Ovary (tissue), 9 donors: ENCODE data around the gene PCYOX1L. TPM values are rescaled to one million over a fixed set of nuclear protein-coding genes. Genes with fewer than 3 reads are reported as not detected.
A peak's percentile ranks its signal among the peaks of the same experiment; 100 is the strongest.

Experiments
- DNase-seq, 5 donors: peaks; one replicate each; pipeline ENCODE4 v3.0.0-alpha.2; 2019 to 2020
- H3K27ac ChIP-seq, 2 donors: fragments of 200-600 bp; one replicate each; pipeline versions ENCODE4 v1.5.1 to v1.8.0; 2019 to 2022
- H3K27me3 ChIP-seq: fragments of 200-600 bp; one replicate; pipeline ENCODE4 v1.8.0; 2022
- H3K36me3 ChIP-seq: fragments of 200-600 bp; sonication (generic); one replicate; pipeline ENCODE4 v1.5.1; 2019
- H3K4me1 ChIP-seq: one replicate; pipeline ENCODE4 v1.8.1; 2013; ENCODE audit warnings: mild to moderate bottlenecking, moderate library complexity; ENCODE audit not compliant: insufficient read depth
- H3K4me3 ChIP-seq: fragments of 200-600 bp; sonication (generic); one replicate; pipeline ENCODE4 v1.5.1; 2017
- H3K9me3 ChIP-seq, 2 donors: fragments of 200-600 bp in 1 of 2; sonication (generic) in 1 of 2; one replicate each; pipeline versions ENCODE4 v1.5.1 to v1.8.1; 2013 to 2019; ENCODE audit warnings: mild to moderate bottlenecking in 1 of 2, moderate library complexity in 1 of 2
- EP300 ChIP-seq: sonication (generic); formaldehyde crosslinking; IDR thresholded peaks from one replicate; pipeline ENCODE4 v1.6.1; 2017; ENCODE audit warnings: antibody characterized with exemption
- POLR2A ChIP-seq: fragments of 450-650 bp; IDR thresholded peaks from one replicate; pipeline ENCODE4 v1.6.1; 2017; ENCODE audit warnings: antibody characterized with exemption, mild to moderate bottlenecking, moderate library complexity
- WGBS, 3 donors: extraction: QIAGEN DNeasy Blood & Tissue Kit in 1 of 3; methylation state at CpG; one replicate each; pipeline versions ENCODE4 v1.1.5 to v1.1.7; 2013 to 2017; 5-methylcytosine and 5-hydroxymethylcytosine counted together
- intact Hi-C, 4 donors: fragments of 100-400 bp; cut with DNase I; formaldehyde crosslinking; loops; one replicate each; pipeline versions ENCODE4 v1.11.0 to v1.15.1; 2022 to 2023
- polyA plus RNA-seq, 2 donors: library from polyadenylated mRNA; stranded (reverse); fragments of 200-250 nt in 1 of 2; fragments of 350-450 nt in 1 of 2; fragmentation: Illumina TruSeq in 1 of 2; extraction: RNeasy Lipid Tissue Mini Kit (QIAGEN cat#74804) in 1 of 2; gene quantifications; one replicate each; pipeline ENCODE4 v1.2.3, GENCODE V29; 2013 to 2014
- total RNA-seq, 7 donors: library from RNA; depleted of rRNA in 2 of 7; stranded (reverse); fragments of >200 nt in 2 of 7; fragmentation: NEBNext Ultra II Directional in 3 of 7; extraction: Animal tissue kit (Norgen Biotek cat#: 25700) in 3 of 7; gene quantifications; one replicate each; pipeline versions ENCODE4 v1.1.0 to v1.2.4, GENCODE V29; 2016 to 2023
- TF ChIP-seq, protein P1 (sequence below), 3 donors: fragments of 450-650 bp in 2 of 3; fragments of 200-600 bp in 1 of 3; IDR thresholded peaks; one replicate each; pipeline versions ENCODE4 v1.5.1 to v1.8.0; 2016 to 2022; ENCODE audit warnings: antibody characterized with exemption in 3 of 3, mild to moderate bottlenecking in 1 of 3
- donor health status: DM: no; HTN: no; CAD: no; lungs with moderate emphysema.
- donor health status: DM: no; HTN: no; CAD: no.
- donor health status: Bipolar disorder and iron deficiency.
- donor health status: DM: yes; HTN: yes; CAD: no.
- donor health status: DM: no; HTN: no; CAD: no.
- donor health status: DM: yes; HTN: yes; CAD: no.

The PCYOX1L gene
- total and polyA plus RNA-seq, 9 donors, result 5.8 to 15.2 (median 8.8) TPM

- Histone ChIP-seq H3K27me3 (no peaks in the 10 kb centered on the region), H3K27ac (no peak overlapping the region), H3K9me3 (no peaks in the 10 kb centered on the region), H3K36me3 (no peaks in the 10 kb centered on the region), H3K4me3 (no peak overlapping the region), H3K4me1 (peaks cover 7% of the 10 kb centered on the region)
- DNase-seq, result no peak
- 93 to 99% (median 95%) methylated on average over 3 of the region's 3 CpGs for WGBS, 3 donors
- intact Hi-C loops, result no loop called here
- no peak for TF ChIP-seq EP300
- TF ChIP-seq, protein P1, sequence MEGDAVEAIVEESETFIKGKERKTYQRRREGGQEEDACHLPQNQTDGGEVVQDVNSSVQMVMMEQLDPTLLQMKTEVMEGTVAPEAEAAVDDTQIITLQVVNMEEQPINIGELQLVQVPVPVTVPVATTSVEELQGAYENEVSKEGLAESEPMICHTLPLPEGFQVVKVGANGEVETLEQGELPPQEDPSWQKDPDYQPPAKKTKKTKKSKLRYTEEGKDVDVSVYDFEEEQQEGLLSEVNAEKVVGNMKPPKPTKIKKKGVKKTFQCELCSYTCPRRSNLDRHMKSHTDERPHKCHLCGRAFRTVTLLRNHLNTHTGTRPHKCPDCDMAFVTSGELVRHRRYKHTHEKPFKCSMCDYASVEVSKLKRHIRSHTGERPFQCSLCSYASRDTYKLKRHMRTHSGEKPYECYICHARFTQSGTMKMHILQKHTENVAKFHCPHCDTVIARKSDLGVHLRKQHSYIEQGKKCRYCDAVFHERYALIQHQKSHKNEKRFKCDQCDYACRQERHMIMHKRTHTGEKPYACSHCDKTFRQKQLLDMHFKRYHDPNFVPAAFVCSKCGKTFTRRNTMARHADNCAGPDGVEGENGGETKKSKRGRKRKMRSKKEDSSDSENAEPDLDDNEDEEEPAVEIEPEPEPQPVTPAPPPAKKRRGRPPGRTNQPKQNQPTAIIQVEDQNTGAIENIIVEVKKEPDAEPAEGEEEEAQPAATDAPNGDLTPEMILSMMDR (IDR thresholded peaks at IDR 0.05), result no peak
- no peak for TF ChIP-seq POLR2A
Measured at GRCh38 chr5:149319174-149319573, 38.7 kb upstream of the PCYOX1L start.

- DNase-seq, result peak; percentile 82 to 94 (median 90)
- peak overlapping the region; percentile 30 to 54 for H3K27ac ChIP-seq
- no peaks in the 10 kb centered on the region for H3K27me3 ChIP-seq
- TF ChIP-seq, protein P1 (IDR thresholded peaks at IDR 0.05), result no peak
- TF ChIP-seq POLR2A (no peak), EP300 (no peak)
- no peak overlapping the region for H3K4me3 ChIP-seq
- no peaks in the 10 kb centered on the region for H3K36me3 ChIP-seq
- intact Hi-C loops, result no loop called here
- 6 to 18% (median 9%) methylated on average over 4 of the region's 4 CpGs for WGBS, 3 donors
- no peaks in the 10 kb centered on the region for H3K9me3 ChIP-seq
- peaks cover 7% of the 10 kb centered on the region for H3K4me1 ChIP-seq
Measured at GRCh38 chr5:149320791-149321330, 37.0 kb upstream of the PCYOX1L start.

GRCh38 chr5:149322518-149322917 lies 35.3 kb upstream of the PCYOX1L start:
- H3K27ac ChIP-seq, result no peak overlapping the region
- 85 to 86% (median 86%) methylated on average over 12 of the region's 12 CpGs for WGBS, 3 donors
- intact Hi-C loops, result no loop called here

DNA sequence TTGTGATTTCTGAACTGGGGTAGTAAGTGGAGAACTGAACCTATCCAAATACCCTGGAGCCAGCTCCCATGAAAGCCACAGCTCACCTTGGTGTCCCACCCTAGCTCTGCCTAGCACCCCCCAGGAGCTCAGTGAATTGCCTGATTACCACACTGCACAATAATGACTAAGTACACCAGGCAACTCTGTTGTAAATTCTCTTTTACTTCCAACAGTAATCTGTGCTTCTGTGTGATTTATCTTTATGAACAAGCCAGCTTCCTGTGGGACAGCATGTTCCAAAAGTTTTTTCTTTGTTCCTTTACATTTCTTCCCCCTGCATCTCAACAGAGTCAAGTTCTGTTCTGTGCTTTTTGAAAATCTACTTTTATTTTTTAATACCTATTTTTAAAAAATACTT lies 34.6 kb upstream of the PCYOX1L start:
- Histone ChIP-seq H3K27ac (no peak overlapping the region), H3K27me3 (no peaks in the 10 kb centered on the region), H3K9me3 (no peaks in the 10 kb centered on the region), H3K36me3 (no peaks in the 10 kb centered on the region), H3K4me3 (no peak overlapping the region), H3K4me1 (peaks cover 7% of the 10 kb centered on the region)
- TF ChIP-seq EP300 (no peak), POLR2A (no peak)
- TF ChIP-seq, protein P1 (IDR thresholded peaks at IDR 0.05), result no peak
- intact Hi-C loops, result no loop called here
- DNase-seq, result no peak

More at GRCh38 chr5:149322518-149322917, 35.3 kb upstream of the PCYOX1L start:
- DNase-seq, result no peak
- H3K4me1 ChIP-seq, result peaks cover 7% of the 10 kb centered on the region
- H3K27me3 ChIP-seq, result no peaks in the 10 kb centered on the region
- no peaks in the 10 kb centered on the region for H3K9me3 ChIP-seq
- H3K4me3 ChIP-seq, result no peak overlapping the region
- H3K36me3 ChIP-seq, result no peaks in the 10 kb centered on the region
- TF ChIP-seq, protein P1 (IDR thresholded peaks at IDR 0.05), result no peak
- no peak for TF ChIP-seq POLR2A
- TF ChIP-seq EP300, result no peak
